HUES48 (cell line): ENCODE results near the gene PGBD5.

Experiments
- H3K27ac ChIP-seq: one replicate; pipeline ENCODE4 v1.7.0; 2013; ENCODE audit warnings: low read depth, low read length, inconsistent platforms
- H3K27me3 ChIP-seq: 2 replicates; pipeline ENCODE4 v1.6.1; 2013; ENCODE audit warnings: mild to moderate bottlenecking, low read length; ENCODE audit not compliant: control insufficient read depth, insufficient read depth
- H3K36me3 ChIP-seq: 2 replicates; pipeline ENCODE4 v1.6.1; 2013; ENCODE audit warnings: low read length; ENCODE audit not compliant: control insufficient read depth, insufficient read depth
- H3K4me1 ChIP-seq: 2 replicates; pipeline ENCODE4 v1.6.1; 2013; ENCODE audit warnings: mild to moderate bottlenecking, low read length; ENCODE audit not compliant: control insufficient read depth, insufficient read depth
- H3K4me3 ChIP-seq: 2 replicates; pipeline ENCODE4 v1.5.1; 2013; ENCODE audit warnings: mild to moderate bottlenecking, low read depth, low read length
- H3K9ac ChIP-seq: 2 replicates; pipeline ENCODE4 v1.6.1; 2013; ENCODE audit warnings: mild to moderate bottlenecking, low read depth, low read length, moderate library complexity
- H3K9me3 ChIP-seq: 2 replicates; pipeline ENCODE4 v1.6.1; 2013; ENCODE audit warnings: low read length; ENCODE audit not compliant: control insufficient read depth, insufficient read depth

The PGBD5 gene

DNA sequence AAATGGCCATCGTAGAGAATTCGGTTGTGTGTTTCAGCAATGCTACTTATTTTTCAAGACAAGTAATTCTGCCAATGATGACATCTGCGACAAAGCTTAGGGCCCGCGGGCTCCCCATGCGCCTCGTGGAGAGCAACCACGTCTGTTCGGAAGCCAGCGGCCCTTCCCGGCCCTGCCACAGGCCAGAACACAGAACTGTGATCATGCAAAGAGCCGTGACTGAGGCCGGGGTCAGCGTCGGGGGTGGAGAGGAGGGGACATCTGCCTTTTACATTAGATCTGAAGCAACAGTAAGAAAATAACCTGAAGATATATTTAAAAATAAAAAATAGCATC, 103.7 kb downstream of the PGBD5 start:
- H3K27ac ChIP-seq: no peak overlapping the region
- H3K4me1 ChIP-seq: no peaks in the 10 kb centered on the region
- H3K9me3 ChIP-seq: no peaks in the 10 kb centered on the region
- no peak overlapping the region for H3K4me3 ChIP-seq
- H3K27me3 ChIP-seq: no peaks in the 10 kb centered on the region
- H3K36me3 ChIP-seq: peaks cover 32% of the 10 kb centered on the region
- no peak overlapping the region for H3K9ac ChIP-seq

GRCh38 chr1:230321741-230322420, 104.3 kb downstream of the PGBD5 start:
- no peak overlapping the region for H3K4me3 ChIP-seq
- peaks cover 32% of the 10 kb centered on the region for H3K36me3 ChIP-seq
- no peaks in the 10 kb centered on the region for H3K9me3 ChIP-seq
- H3K4me1 ChIP-seq: no peaks in the 10 kb centered on the region
- no peak overlapping the region for H3K27ac ChIP-seq
- H3K9ac ChIP-seq: no peak overlapping the region
- H3K27me3 ChIP-seq: no peaks in the 10 kb centered on the region

DNA sequence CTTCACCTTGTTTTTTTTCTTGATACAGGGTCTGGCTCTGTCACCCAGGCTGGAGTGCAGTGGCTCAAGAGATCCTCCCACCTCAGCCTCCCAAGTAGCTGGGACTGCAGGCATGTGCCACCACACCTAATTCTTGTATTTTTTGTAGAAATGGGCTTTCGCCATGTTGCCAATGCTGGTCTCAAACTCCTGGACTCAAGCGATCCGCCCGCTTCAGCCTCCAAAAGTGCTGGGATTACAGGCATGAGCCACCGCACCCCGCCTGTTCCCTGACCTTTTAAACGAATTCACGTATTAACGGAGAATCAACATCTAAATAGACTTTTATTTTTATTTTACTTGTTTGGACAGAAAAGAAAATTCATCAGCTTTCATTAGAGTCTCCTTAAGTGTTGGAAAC, 104.8 kb downstream of the PGBD5 start:
- no peaks in the 10 kb centered on the region for H3K4me1 ChIP-seq
- no peaks in the 10 kb centered on the region for H3K9me3 ChIP-seq
- H3K4me3 ChIP-seq: no peak overlapping the region
- no peak overlapping the region for H3K27ac ChIP-seq
- H3K9ac ChIP-seq: no peak overlapping the region
- peaks cover 32% of the 10 kb centered on the region for H3K36me3 ChIP-seq
- H3K27me3 ChIP-seq: no peaks in the 10 kb centered on the region

DNA sequence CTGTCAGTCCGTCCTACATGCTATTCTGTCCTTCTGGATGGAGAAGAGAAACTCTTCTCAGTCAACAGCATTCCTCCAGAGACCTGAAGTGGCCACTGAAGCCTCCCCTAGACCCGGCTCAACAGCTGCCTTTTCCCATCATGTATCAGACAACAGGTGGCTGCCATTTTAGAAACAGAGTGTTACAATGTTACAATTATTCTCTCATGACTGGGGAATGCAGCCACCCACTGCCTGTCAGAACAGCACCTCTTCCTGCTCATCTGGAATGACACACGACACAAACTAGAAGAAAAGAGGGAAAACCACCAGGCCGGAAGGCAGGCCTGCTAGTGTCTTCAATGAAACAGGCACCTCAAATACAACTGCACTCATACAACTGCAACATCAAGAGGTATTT, 105.3 kb downstream of the PGBD5 start:
- Histone ChIP-seq H3K27ac (no peak overlapping the region), H3K36me3 (peaks cover 32% of the 10 kb centered on the region), H3K4me3 (no peak overlapping the region), H3K9ac (no peak overlapping the region), H3K27me3 (no peaks in the 10 kb centered on the region), H3K4me1 (no peaks in the 10 kb centered on the region), H3K9me3 (no peaks in the 10 kb centered on the region)

DNA sequence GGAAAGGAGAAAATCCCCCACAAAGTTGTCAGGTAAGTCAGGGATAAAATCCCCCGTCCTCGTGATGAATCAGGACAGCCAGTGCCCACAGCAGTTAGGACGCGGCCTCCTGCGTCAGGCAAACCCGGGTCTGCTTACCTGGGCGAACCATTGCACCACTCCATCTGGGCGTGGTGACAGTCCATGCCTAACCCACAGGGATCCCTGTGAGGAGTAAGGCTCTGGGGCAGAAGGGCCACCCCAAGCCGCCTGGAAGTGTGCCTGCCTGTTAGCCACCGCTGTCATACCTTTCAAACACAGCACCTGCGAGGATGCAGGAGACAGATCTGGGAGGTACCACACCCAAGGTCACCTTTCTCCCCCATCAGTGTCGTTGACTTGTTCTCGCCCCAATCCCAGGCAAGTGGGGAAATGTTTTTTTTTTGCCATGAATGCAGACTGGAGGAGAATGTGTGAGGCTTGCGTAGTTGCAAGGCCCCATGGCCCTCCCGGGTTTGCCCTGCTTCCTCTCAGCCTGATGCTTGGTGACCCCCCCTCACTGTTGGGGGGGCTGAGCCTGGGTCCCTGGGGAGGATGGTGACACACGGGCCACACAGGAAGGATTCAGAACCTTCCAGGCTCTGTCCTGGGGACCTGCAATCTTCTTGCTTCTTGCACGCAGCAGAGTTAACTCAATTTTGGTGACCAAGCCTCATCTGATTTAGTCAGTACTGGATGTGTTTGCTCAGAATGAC, 107.0 kb downstream of the PGBD5 start:
- Histone ChIP-seq H3K4me3 (no peak overlapping the region), H3K27ac (no peak overlapping the region), H3K27me3 (no peaks in the 10 kb centered on the region), H3K9ac (no peak overlapping the region), H3K36me3 (peaks cover 20% of the 10 kb centered on the region), H3K4me1 (no peaks in the 10 kb centered on the region), H3K9me3 (no peaks in the 10 kb centered on the region)

DNA sequence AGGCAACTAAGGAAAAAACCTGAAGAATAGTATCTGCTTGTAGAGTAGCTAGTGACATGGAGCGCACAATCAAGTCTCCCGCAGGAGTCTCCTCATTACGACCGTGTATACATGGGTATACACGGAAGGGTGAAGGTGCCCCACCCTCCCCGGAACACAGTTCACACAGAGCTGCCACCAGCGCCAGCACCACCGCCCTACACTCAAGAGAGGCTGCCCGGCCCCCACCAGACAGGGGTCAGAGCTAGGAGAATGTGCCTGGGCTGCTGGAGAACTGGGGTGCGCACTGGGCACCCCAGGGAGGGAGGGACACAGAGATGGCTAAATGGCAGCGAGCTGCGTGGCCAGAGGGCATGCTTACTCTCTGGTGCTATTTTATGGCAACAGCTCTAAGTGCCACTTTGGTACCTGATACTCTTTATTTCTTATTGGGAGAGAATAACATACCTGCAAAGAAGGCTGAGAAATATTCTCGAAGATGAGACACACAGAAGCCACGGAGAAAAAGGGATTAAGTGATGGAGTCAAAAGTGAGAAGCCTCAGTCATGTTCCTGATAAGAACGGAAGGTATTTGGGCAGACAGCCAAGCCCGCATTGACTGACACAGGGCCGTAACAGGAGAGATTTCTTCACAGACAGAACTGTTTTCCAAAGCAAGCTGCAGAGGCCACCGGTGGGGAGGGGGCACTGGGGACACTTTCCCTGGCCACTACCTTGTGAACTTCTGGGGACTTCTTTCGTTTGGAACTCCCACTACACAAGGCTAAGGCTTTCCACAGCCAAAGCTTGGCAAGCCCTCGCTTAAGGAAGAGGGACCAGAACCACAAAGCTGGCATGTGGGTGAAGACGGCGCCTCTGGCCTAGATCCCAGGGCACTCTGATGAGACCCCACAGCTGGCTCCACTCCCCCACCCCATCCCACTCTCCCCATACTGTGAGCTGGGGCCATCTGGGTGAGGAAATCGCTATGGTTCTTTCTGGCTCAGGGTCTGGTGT, 108.0 kb downstream of the PGBD5 start:
- H3K9me3 ChIP-seq: no peaks in the 10 kb centered on the region
- H3K4me1 ChIP-seq: no peaks in the 10 kb centered on the region
- H3K4me3 ChIP-seq: no peak overlapping the region
- H3K9ac ChIP-seq: no peak overlapping the region
- no peak overlapping the region for H3K27ac ChIP-seq
- peaks cover 10% of the 10 kb centered on the region for H3K36me3 ChIP-seq
- H3K27me3 ChIP-seq: no peaks in the 10 kb centered on the region

DNA sequence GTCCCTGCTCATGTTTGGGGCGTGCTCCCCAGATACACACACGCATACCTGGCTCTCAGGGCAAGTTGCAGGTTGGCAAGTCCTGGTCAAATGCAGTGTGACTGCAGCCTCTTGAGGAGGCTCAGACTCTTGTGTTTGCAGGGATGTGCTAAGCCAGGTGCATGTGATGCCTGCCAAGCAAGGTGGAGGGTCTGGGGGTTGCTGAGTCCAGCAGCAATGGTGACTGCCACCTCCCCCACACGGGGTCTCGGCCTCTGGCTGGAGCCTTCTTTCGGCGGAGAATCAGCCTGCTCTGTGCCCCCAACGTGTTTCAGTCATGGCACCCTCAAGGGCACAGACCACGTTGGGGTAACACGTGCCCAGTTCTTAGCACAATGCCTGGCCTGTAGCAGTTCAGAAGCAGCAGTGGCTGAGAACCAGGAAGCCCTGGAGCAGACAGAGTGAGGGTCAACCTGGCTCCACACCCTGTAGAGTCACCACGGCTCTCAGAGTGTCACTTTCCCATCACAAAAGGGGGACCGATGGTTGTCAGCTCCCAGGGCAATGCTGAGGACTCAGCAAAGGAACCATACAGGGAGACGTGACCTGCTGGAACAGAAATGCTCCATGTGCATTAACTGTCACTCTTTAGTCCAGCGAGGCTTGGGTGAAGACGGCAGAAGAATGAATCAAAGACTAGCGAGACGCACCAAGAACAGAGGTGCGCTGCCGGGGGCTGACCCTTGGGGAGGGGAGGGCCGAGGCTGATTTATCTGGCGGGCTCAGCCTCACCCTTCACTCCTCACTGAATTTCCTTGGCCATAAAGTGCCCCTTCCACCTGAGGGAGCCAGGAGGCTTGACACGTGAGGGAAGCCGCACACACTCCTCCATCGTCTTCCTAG, 109.0 kb downstream of the PGBD5 start:
- Histone ChIP-seq H3K9ac (no peak overlapping the region), H3K27me3 (no peaks in the 10 kb centered on the region), H3K27ac (no peak overlapping the region), H3K4me3 (no peak overlapping the region), H3K4me1 (no peaks in the 10 kb centered on the region), H3K36me3 (peaks cover 1% of the 10 kb centered on the region; the same call in 1 of the 2 replicates), H3K9me3 (no peaks in the 10 kb centered on the region)

DNA sequence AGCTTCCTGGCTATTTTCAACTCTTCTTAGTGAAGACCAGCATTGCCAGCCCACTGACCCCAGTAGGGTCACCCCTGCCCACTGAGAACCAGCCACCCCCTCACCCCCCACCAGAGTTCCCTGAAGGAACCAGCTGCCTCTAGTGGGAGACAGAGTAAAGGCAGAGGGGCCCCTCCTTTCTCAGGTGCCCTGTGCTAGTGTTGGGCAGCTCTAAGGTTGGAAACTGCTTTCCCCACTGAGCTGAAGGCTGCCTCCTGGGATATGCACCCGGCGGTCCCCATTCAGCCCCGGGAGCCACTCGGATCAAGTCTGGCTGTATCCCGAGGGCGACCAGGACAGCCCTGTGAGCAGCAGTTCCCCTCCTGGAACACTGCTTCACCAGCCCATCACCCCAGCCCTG, 111.0 kb downstream of the PGBD5 start:
- no peak overlapping the region for H3K9ac ChIP-seq
- H3K9me3 ChIP-seq: no peaks in the 10 kb centered on the region
- no peak overlapping the region for H3K27ac ChIP-seq
- no peaks in the 10 kb centered on the region for H3K27me3 ChIP-seq
- no peaks in the 10 kb centered on the region for H3K36me3 ChIP-seq
- no peak overlapping the region for H3K4me3 ChIP-seq
- H3K4me1 ChIP-seq: no peaks in the 10 kb centered on the region

DNA sequence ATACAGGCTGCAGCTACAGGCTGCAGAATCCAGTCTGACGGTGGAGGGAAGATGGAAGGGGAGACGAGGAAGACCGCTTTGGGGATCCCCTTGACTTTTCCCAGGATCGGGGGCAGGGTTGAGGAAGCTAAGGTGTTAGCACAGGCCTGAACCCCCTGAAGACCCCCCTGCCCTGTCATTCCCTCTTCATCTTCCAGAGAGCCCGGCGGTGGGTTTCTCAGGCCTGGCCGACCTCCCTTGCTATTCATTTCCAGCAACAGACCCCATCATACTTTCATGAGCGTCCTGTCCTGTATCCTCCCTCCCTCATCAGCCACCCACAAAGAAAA, 112.0 kb downstream of the PGBD5 start:
- Histone ChIP-seq H3K9ac (no peak overlapping the region), H3K36me3 (no peaks in the 10 kb centered on the region), H3K27me3 (no peaks in the 10 kb centered on the region), H3K4me3 (no peak overlapping the region), H3K4me1 (no peaks in the 10 kb centered on the region), H3K27ac (no peak overlapping the region), H3K9me3 (no peaks in the 10 kb centered on the region)

DNA sequence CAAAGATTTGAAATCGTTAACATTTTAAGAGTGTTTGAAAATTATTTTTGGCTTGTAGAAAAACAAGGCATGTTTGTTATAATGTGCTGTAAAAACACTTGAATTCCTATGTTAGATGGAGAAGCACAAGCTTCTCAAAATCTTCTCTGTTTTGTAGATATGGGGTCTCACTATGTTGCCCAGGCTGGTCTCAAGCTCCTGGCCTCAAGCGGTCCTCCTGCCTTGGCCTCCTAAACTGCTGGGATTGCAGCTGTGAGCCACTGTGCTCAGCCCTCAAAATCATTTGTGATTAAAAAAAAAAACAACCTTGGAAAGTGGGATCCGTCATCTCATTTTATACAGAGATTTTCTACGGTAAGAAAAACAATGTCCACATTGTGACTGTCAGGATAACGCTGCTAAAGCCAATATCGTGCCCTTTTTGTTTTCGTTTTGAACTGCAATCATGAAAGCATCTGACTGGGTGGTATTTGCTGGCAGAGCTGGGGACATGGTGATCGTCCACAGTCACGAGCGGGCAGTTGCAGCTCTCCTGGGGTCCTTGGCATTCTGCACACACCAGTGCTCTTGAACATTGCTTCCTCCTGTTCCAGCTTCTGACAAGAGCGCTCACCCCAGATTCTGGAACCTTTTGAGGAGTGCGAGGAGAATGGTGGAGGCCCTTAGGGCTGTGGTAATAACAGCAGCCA, 112.5 kb downstream of the PGBD5 start:
- Histone ChIP-seq H3K36me3 (no peaks in the 10 kb centered on the region), H3K4me1 (no peaks in the 10 kb centered on the region), H3K4me3 (no peak overlapping the region), H3K27ac (no peak overlapping the region), H3K27me3 (no peaks in the 10 kb centered on the region), H3K9me3 (no peaks in the 10 kb centered on the region), H3K9ac (no peak overlapping the region)
